ENCODE results near the gene TBC1D9.

TBC1D9 gene

GRCh38 chr4:140719022-140719421, 37.2 kb downstream of the TBC1D9 start (continued):
- TF ChIP-seq ZBTB11 (tag by site-specific recombination; conservative IDR thresholded peaks at IDR 0.05; ENCODE audit: low read depth) (peak; percentile 36; the same call in 1 of the 2 replicates), ZSCAN23 (tag by site-specific recombination; IDR thresholded peaks at IDR 0.05) (no peak), ZXDB (tag by site-specific recombination; IDR thresholded peaks at IDR 0.05) (0 out of 2 replicates have a peak, but pooled peaks have one; percentile 19), ZBTB7A (tag by site-specific recombination; IDR thresholded peaks at IDR 0.05; ENCODE audit: low read depth) (no peak), ZNF19 (tag by site-specific recombination; IDR thresholded peaks at IDR 0.05; ENCODE audit: low read depth) (no peak), RBAK (tag by site-specific recombination; IDR thresholded peaks at IDR 0.05) (no peak), ZSCAN5A (tag by site-specific recombination; IDR thresholded peaks at IDR 0.05) (no peak), ZNF692 (tag by site-specific recombination; IDR thresholded peaks at IDR 0.05) (no peak), ZNF623 (tag by site-specific recombination; IDR thresholded peaks at IDR 0.05) (peak; percentile 43), ZBTB6 (tag by site-specific recombination; IDR thresholded peaks at IDR 0.05) (no peak), BCL11B (tag by site-specific recombination; IDR thresholded peaks at IDR 0.05; ENCODE audit: low read depth) (no peak), ZFP3 (tag by site-specific recombination; IDR thresholded peaks at IDR 0.05; ENCODE audit: low read depth) (no peak), ZNF707 (tag by site-specific recombination; IDR thresholded peaks at IDR 0.05) (no peak), ZSCAN16 (tag by site-specific recombination; IDR thresholded peaks at IDR 0.05) (no peak), ZNF266 (tag by site-specific recombination; IDR thresholded peaks at IDR 0.05; ENCODE audit: low read depth) (no peak)

GRCh38 chr4:140718241-140718952, 37.8 kb downstream of the TBC1D9 start:
- Histone ChIP-seq H3K4me3 (ENCODE audit: low read depth, low read length) (no peak overlapping the region), H3K27ac (ENCODE audit: extremely low read depth, low read depth, low read length) (no peak overlapping the region), H3K4me1 (ENCODE audit: control insufficient read depth, insufficient read depth, low read length) (no peaks in the 10 kb centered on the region), H3K9me3 (ENCODE audit: control insufficient read depth, insufficient read depth, low read depth, low read length) (no peaks in the 10 kb centered on the region), H3K36me3 (ENCODE audit: control insufficient read depth in 2 of 2, insufficient read depth in 1 of 2, low read length in 2 of 2) (no peaks in the 10 kb centered on the region)
- ChIA-PET CTCF (interaction anchor here (0.5 to 0.6 kb wide), 2 partner anchors 138 to 415 kb away, joined by 3 read pairs; no protein-coding TSS in a partner anchor), POLR2A (no interaction called here)
- TF ChIP-seq ZXDB (tag by site-specific recombination; IDR thresholded peaks at IDR 0.05): no peak
- no peak for TF ChIP-seq ZSCAN16 (tag by site-specific recombination; IDR thresholded peaks at IDR 0.05)
- TF ChIP-seq IKZF3 (tag by site-specific recombination; IDR thresholded peaks at IDR 0.05): no peak
- no peak for TF ChIP-seq ZNF701 (tag by site-specific recombination; IDR thresholded peaks at IDR 0.05)
- no peak for TF ChIP-seq ZNF600 (tag by site-specific recombination; IDR thresholded peaks at IDR 0.05)
- TF ChIP-seq ZNF23 (tag by site-specific recombination; IDR thresholded peaks at IDR 0.05; ENCODE audit: borderline replicate concordance): no peak
- TF ChIP-seq MEIS1 (CRISPR knock-in tag; IDR thresholded peaks at IDR 0.05; ENCODE audit: borderline replicate concordance): no peak
- TF ChIP-seq CTCF (tag by site-specific recombination; IDR thresholded peaks at IDR 0.05): no peak
- TF ChIP-seq ZNF629 (tag by site-specific recombination; IDR thresholded peaks at IDR 0.05): no peak
- TF ChIP-seq ZNF785 (tag by site-specific recombination; IDR thresholded peaks at IDR 0.05): no peak
- no peak for TF ChIP-seq ZNF354C (tag by site-specific recombination; IDR thresholded peaks at IDR 0.05; ENCODE audit: borderline replicate concordance, low read depth)
- no peak for TF ChIP-seq ZNF121 (tag by site-specific recombination; IDR thresholded peaks at IDR 0.05)
- TF ChIP-seq KLF16 (tag by site-specific recombination; IDR thresholded peaks at IDR 0.05): no peak
- TF ChIP-seq BCL6B (tag by site-specific recombination; IDR thresholded peaks at IDR 0.05): no peak

All from HEK293 (cell line).